ENCODE results near the gene EMP2.

- TF ChIP-seq CTCF (conservative IDR thresholded peaks at IDR 0.05; ENCODE audit: low read length) (no peak), EZH2phosphoT487 (IDR thresholded peaks at IDR 0.05; ENCODE audit: borderline replicate concordance) (no peak)
Observed at GRCh38 chr16:10617662-10618420, 37.4 kb upstream of the EMP2 start.

Data from Loucy (cell line).